ENCODE measurements around the gene MRPL24. TPM values are rescaled to one million over a fixed set of nuclear protein-coding genes. Genes with fewer than 3 reads are reported as not detected.

Gene MRPL24
- total RNA-seq, 1 donor = 17.7 TPM

DNA sequence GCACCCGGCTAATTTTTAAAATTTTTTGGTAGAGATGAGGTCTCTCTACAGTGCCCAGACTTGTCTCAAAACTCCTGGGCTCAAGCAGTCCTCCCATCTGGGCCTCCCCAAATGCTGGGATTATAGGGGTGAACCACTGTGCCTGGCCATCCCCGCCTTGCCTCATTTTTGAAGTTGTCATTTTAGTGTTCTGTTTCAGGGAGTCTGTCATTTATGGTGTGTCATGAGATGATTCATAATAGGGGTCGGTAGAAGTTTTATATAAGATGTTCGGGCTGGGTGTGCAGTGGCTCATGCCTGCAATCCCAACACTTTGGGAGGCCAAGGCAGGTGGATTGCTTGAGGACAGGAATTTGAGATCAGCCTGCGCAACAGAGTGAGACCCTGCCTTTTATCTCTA is 34.9 kb upstream of the MRPL24 start:
- Histone ChIP-seq H3K36me3 (ENCODE audit: insufficient read depth, low read length) (peaks cover under 1% of the 10 kb centered on the region), H4K20me1 (ENCODE audit: insufficient read depth, low read length) (peaks cover 65% of the 10 kb centered on the region), H3K79me2 (ENCODE audit: insufficient read depth, low read length) (peaks cover 88% of the 10 kb centered on the region), H3K27me3 (ENCODE audit: insufficient read depth, low read length) (no peaks in the 10 kb centered on the region), H3K4me3 (ENCODE audit: insufficient read depth, low read length) (no peak overlapping the region), H3K4me1 (ENCODE audit: insufficient read depth, low read length) (peaks cover 3% of the 10 kb centered on the region), H3K27ac (ENCODE audit: low read depth, low read length) (no peak overlapping the region), H2AFZ (ENCODE audit: low read length) (no peak overlapping the region), H3K9me3 (ENCODE audit: low read depth, low read length) (no peaks in the 10 kb centered on the region), H3K4me2 (ENCODE audit: insufficient read depth, low read length) (no peak overlapping the region)
- DNase-seq (ENCODE audit: insufficient read length, low spot score, missing footprints) = no peak
- TF ChIP-seq, protein P1, sequence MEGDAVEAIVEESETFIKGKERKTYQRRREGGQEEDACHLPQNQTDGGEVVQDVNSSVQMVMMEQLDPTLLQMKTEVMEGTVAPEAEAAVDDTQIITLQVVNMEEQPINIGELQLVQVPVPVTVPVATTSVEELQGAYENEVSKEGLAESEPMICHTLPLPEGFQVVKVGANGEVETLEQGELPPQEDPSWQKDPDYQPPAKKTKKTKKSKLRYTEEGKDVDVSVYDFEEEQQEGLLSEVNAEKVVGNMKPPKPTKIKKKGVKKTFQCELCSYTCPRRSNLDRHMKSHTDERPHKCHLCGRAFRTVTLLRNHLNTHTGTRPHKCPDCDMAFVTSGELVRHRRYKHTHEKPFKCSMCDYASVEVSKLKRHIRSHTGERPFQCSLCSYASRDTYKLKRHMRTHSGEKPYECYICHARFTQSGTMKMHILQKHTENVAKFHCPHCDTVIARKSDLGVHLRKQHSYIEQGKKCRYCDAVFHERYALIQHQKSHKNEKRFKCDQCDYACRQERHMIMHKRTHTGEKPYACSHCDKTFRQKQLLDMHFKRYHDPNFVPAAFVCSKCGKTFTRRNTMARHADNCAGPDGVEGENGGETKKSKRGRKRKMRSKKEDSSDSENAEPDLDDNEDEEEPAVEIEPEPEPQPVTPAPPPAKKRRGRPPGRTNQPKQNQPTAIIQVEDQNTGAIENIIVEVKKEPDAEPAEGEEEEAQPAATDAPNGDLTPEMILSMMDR (IDR thresholded peaks at IDR 0.05; ENCODE audit: extremely low read depth, low read depth, low read length) = no peak

DNA sequence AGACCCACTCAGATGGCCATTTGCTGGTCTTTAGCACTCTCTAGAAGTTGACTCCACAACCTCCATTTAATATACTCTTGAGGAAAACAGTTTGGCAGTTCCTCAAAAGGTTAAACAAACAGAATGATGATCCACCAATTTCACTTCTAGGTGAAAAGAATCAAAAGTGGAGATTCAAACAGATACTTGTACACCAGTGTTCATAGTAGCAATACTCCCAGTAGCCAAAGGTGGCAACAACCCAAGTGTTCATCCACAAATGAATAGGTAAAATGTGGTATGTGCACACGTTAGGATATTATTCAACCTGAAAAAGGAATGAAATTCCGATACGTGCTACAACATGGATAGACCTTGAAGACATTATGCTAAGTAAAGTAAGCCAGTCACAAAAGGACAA is 32.7 kb upstream of the MRPL24 start:
- H3K27ac ChIP-seq (ENCODE audit: low read depth, low read length) = no peak overlapping the region
- H3K79me2 ChIP-seq (ENCODE audit: insufficient read depth, low read length) = peaks cover 91% of the 10 kb centered on the region
- peaks cover 62% of the 10 kb centered on the region for H4K20me1 ChIP-seq (ENCODE audit: insufficient read depth, low read length)
- H3K4me1 ChIP-seq (ENCODE audit: insufficient read depth, low read length) = peaks cover 8% of the 10 kb centered on the region
- no peaks in the 10 kb centered on the region for H3K27me3 ChIP-seq (ENCODE audit: insufficient read depth, low read length)
- peaks cover 7% of the 10 kb centered on the region for H3K36me3 ChIP-seq (ENCODE audit: insufficient read depth, low read length)
- no peak overlapping the region for H3K4me3 ChIP-seq (ENCODE audit: insufficient read depth, low read length)
- TF ChIP-seq, protein P1 (IDR thresholded peaks at IDR 0.05; ENCODE audit: extremely low read depth, low read depth, low read length) = no peak
- H2AFZ ChIP-seq (ENCODE audit: low read length) = no peak overlapping the region
- H3K4me2 ChIP-seq (ENCODE audit: insufficient read depth, low read length) = no peak overlapping the region
- DNase-seq (ENCODE audit: insufficient read length, low spot score, missing footprints) = no peak
- no peaks in the 10 kb centered on the region for H3K9me3 ChIP-seq (ENCODE audit: low read depth, low read length)

DNA sequence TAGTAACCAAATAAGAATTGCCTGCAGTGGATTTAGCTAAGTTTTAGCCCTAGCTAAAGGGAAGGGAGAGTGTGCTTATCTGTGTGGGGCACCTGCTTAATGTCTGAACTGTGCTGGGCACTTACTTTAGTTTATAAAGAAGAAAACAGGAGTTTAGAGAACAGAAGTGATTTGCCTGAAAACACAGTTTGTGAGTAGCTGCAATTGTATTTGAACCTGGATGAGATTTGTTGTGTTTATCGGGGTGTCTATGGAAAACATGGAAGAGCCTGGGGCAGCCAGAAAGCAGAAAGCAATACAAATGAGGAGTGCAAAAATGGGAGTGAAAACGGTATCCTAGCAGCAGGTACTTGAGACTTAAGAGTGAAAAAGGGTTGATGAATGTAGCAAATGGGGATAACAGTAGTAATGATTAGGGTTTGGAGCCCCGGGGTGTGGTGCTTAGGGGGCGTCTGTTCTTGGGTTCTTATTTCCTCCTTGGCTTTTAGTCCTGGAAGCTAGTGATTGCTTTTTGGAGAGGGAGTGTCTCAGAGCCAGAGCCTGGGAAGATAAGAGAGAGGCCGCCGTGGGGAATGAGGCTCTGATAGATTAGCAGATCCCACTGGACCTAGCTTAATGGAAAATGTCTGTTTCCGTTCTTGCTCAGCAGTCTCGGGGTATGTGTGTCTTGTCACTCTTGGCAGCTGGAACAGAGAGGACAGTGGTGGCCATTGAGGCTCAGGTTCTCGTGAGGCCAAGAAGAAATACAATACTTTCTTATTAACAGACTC is 32.0 kb upstream of the MRPL24 start:
- H3K4me1 ChIP-seq (ENCODE audit: insufficient read depth, low read length) = peaks cover 12% of the 10 kb centered on the region
- H4K20me1 ChIP-seq (ENCODE audit: insufficient read depth, low read length) = peaks cover 64% of the 10 kb centered on the region

DNA sequence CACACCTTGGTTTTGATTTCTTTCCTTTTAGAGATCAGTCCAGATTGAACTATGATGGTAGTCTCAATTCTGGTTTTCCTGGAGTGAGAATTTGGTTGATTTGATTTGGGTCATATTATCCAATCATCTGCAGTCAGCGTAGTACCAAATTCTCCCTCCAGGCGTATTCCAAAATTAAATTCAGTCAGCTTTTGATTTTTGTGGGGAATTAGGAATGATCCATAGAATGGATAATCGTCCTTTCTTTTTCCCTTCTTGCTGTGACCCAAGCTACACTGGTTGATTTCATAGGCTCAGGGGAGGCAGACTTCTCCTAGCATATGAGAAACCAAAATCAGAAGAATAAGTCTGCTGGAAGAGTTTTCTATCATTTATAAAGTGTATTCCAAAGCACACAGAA is 31.3 kb upstream of the MRPL24 start:
- no peaks in the 10 kb centered on the region for H3K9me3 ChIP-seq (ENCODE audit: low read depth, low read length)
- H2AFZ ChIP-seq (ENCODE audit: low read length) = no peak overlapping the region
- peaks cover 58% of the 10 kb centered on the region for H4K20me1 ChIP-seq (ENCODE audit: insufficient read depth, low read length)
- DNase-seq (ENCODE audit: insufficient read length, low spot score, missing footprints) = no peak
- peaks cover 12% of the 10 kb centered on the region for H3K4me1 ChIP-seq (ENCODE audit: insufficient read depth, low read length)
- no peaks in the 10 kb centered on the region for H3K27me3 ChIP-seq (ENCODE audit: insufficient read depth, low read length)
- no peak overlapping the region for H3K27ac ChIP-seq (ENCODE audit: low read depth, low read length)
- TF ChIP-seq, protein P1 (IDR thresholded peaks at IDR 0.05; ENCODE audit: extremely low read depth, low read depth, low read length) = no peak
- H3K4me3 ChIP-seq (ENCODE audit: insufficient read depth, low read length) = no peak overlapping the region
- peaks cover 90% of the 10 kb centered on the region for H3K79me2 ChIP-seq (ENCODE audit: insufficient read depth, low read length)
- peaks cover 7% of the 10 kb centered on the region for H3K36me3 ChIP-seq (ENCODE audit: insufficient read depth, low read length)
- no peak overlapping the region for H3K4me2 ChIP-seq (ENCODE audit: insufficient read depth, low read length)

More for the DNA sequence above, 32.0 kb upstream of the MRPL24 start:
- Histone ChIP-seq H3K36me3 (ENCODE audit: insufficient read depth, low read length) (peaks cover 7% of the 10 kb centered on the region), H3K27me3 (ENCODE audit: insufficient read depth, low read length) (no peaks in the 10 kb centered on the region), H2AFZ (ENCODE audit: low read length) (no peak overlapping the region), H3K4me2 (ENCODE audit: insufficient read depth, low read length) (no peak overlapping the region), H3K9me3 (ENCODE audit: low read depth, low read length) (no peaks in the 10 kb centered on the region), H3K4me3 (ENCODE audit: insufficient read depth, low read length) (no peak overlapping the region), H3K27ac (ENCODE audit: low read depth, low read length) (no peak overlapping the region), H3K79me2 (ENCODE audit: insufficient read depth, low read length) (peaks cover 91% of the 10 kb centered on the region)
- no peak for DNase-seq (ENCODE audit: insufficient read length, low spot score, missing footprints)
- TF ChIP-seq, protein P1 (IDR thresholded peaks at IDR 0.05; ENCODE audit: extremely low read depth, low read depth, low read length) = no peak
